Keratinocyte (primary cell): Measurements from ENCODE around the gene CDK14. TPM values are rescaled to one million over a fixed set of nuclear protein-coding genes. Genes with fewer than 3 reads are reported as not detected.

Experiments
- DNase-seq: peaks from one replicate; pipeline ENCODE4 v3.0.0-alpha.2; 2011; ENCODE audit warnings: low read depth, missing footprints, low spot score
- FAIRE-seq: peaks from 2 replicates; lab custom pipeline; 2011; peaks lifted over from hg19 to GRCh38; lab: Jason Lieb, UNC
- H2AFZ ChIP-seq: 2 replicates; pipeline ENCODE4 v1.6.0; 2012; ENCODE audit warnings: low read length, control low read depth, inconsistent platforms; ENCODE audit not compliant: control insufficient read depth
- H3K27ac ChIP-seq: 2 replicates; pipeline ENCODE4 v1.5.1; 2011; ENCODE audit warnings: low read length; ENCODE audit not compliant: control insufficient read depth, insufficient read depth
- H3K27me3 ChIP-seq: 3 replicates; pipeline ENCODE4 v1.6.0; 2011; ENCODE audit warnings: low read length; ENCODE audit not compliant: control insufficient read depth, insufficient read depth; ENCODE audit errors: extremely low read depth
- H3K36me3 ChIP-seq, 2 experiments: 2 replicates in 1 of 2; 3 replicates in 1 of 2; pipeline ENCODE4 v1.5.1; 2011; ENCODE audit warnings: low read length in 2 of 2, mild to moderate bottlenecking in 1 of 2; ENCODE audit not compliant: control insufficient read depth in 2 of 2, insufficient read depth in 2 of 2; ENCODE audit errors: extremely low read depth in 1 of 2
- H3K4me1 ChIP-seq: 3 replicates; pipeline ENCODE4 v1.5.1; 2011; ENCODE audit warnings: low read length; ENCODE audit not compliant: control insufficient read depth, insufficient read depth; ENCODE audit errors: extremely low read depth
- H3K4me2 ChIP-seq: 3 replicates; pipeline ENCODE4 v1.6.0; 2011; ENCODE audit warnings: low read depth, low read length; ENCODE audit not compliant: control insufficient read depth, insufficient read depth; ENCODE audit errors: extremely low read depth
- H3K4me3 ChIP-seq, 3 experiments: fragments of 200-600 bp in 1 of 3; sonication (generic) in 1 of 3; 2 replicates in 2 of 3; 3 replicates in 1 of 3; pipeline ENCODE4 v1.5.1; 2011 to 2016; ENCODE audit warnings: low read length in 3 of 3, mild to moderate bottlenecking in 3 of 3, control low read depth in 2 of 3, inconsistent platforms in 1 of 3, low read depth in 1 of 3, mixed read lengths in 1 of 3, mixed run types in 1 of 3, moderate library complexity in 1 of 3; ENCODE audit not compliant: control insufficient read depth in 2 of 3, insufficient read depth in 2 of 3; ENCODE audit errors: extremely low read depth in 1 of 3
- H3K79me2 ChIP-seq: 2 replicates; pipeline ENCODE4 v1.6.0; 2012; ENCODE audit warnings: low read length; ENCODE audit not compliant: control insufficient read depth, insufficient read depth
- H3K9ac ChIP-seq: 3 replicates; pipeline ENCODE4 v1.6.0; 2011; ENCODE audit warnings: low read length; ENCODE audit not compliant: control insufficient read depth, insufficient read depth; ENCODE audit errors: extremely low read depth
- H3K9me1 ChIP-seq: 3 replicates; pipeline ENCODE4 v1.6.0; 2011; ENCODE audit warnings: low read length; ENCODE audit not compliant: control insufficient read depth, insufficient read depth; ENCODE audit errors: extremely low read depth
- H3K9me3 ChIP-seq: 2 replicates; pipeline ENCODE4 v1.5.1; 2012; ENCODE audit warnings: low read depth, low read length; ENCODE audit not compliant: control insufficient read depth
- H4K20me1 ChIP-seq: 3 replicates; pipeline ENCODE4 v1.6.0; 2011; ENCODE audit warnings: low read length; ENCODE audit not compliant: control insufficient read depth, insufficient read depth; ENCODE audit errors: extremely low read depth
- CTCF ChIP-seq, 3 experiments: IDR thresholded peaks in 1 of 3; conservative IDR thresholded peaks in 1 of 3; optimal IDR thresholded peaks in 1 of 3; 2 replicates in 2 of 3; 3 replicates in 1 of 3; pipeline versions ENCODE3 to v1.5.1; 2011; ENCODE audit warnings: low read length in 3 of 3, mild to moderate bottlenecking in 3 of 3, moderate library complexity in 2 of 3, control low read depth in 1 of 3, inconsistent platforms in 1 of 3; ENCODE audit not compliant: insufficient read depth in 2 of 3; ENCODE audit errors: extremely low read depth in 1 of 3
- EZH2 ChIP-seq: IDR thresholded peaks from one replicate; pipeline ENCODE4 v1.6.1; 2012; ENCODE audit warnings: inconsistent platforms, mild to moderate bottlenecking, low read length, moderate library complexity
- dilution Hi-C: fragments of 300-500 bp; cut with MboI; formaldehyde crosslinking; loops from one replicate; pipeline ENCODE4 v1.7.0; 2020; ENCODE audit warnings: low sequenced_read_pairs; ENCODE audit not compliant: extremely low pct_ligation_motif_present
- polyA plus RNA-seq, 5 experiments: library from polyadenylated mRNA; depleted of rRNA in 3 of 5; stranded (reverse) in 3 of 5; stranded (forward) in 1 of 5; unstranded in 1 of 5; fragments of >200 nt; gene quantifications; 1 replicate in 1 of 5; 2 replicates in 3 of 5; 3 replicates in 1 of 5; pipeline versions ENCODE4 v1.2.1 to v1.2.3, GENCODE V29; 2011 to 2012; ENCODE audit warnings: missing spikeins in 2 of 5, low read depth in 1 of 5, low replicate concordance in 1 of 5

Gene CDK14
- polyA plus RNA-seq, 1 donor (not counting 4 experiments of a cell fraction or from before 2014, with no cell fraction given) = 4.0 TPM

GRCh38 chr7:90980545-90980944 lies 384.4 kb downstream of the CDK14 start:
- no peaks in the 10 kb centered on the region for H3K4me1 ChIP-seq
- no peak overlapping the region for H3K27ac ChIP-seq
- no peak overlapping the region for H2AFZ ChIP-seq
- DNase-seq = no peak
- H3K4me2 ChIP-seq = no peak overlapping the region
- no peak overlapping the region for H3K4me3 ChIP-seq
- no peaks in the 10 kb centered on the region for H3K27me3 ChIP-seq
- no peaks in the 10 kb centered on the region for H3K9me1 ChIP-seq
- H3K9me3 ChIP-seq = no peaks in the 10 kb centered on the region
- dilution Hi-C loops = no loop called here
- no peaks in the 10 kb centered on the region for H3K79me2 ChIP-seq
- no peak for FAIRE-seq
- H3K9ac ChIP-seq = no peak overlapping the region
- TF ChIP-seq EZH2 = no peak
- no peaks in the 10 kb centered on the region for H3K36me3 ChIP-seq
- no peaks in the 10 kb centered on the region for H4K20me1 ChIP-seq

GRCh38 chr7:90982228-90982627 lies 386.1 kb downstream of the CDK14 start:
- dilution Hi-C loops = no loop called here
- DNase-seq = no peak
- TF ChIP-seq EZH2 (no peak), CTCF (optimal IDR thresholded peaks at IDR 0.05 in 1 of 3, IDR thresholded peaks at IDR 0.05 in 1 of 3, conservative IDR thresholded peaks at IDR 0.05 in 1 of 3; ENCODE audit: extremely low read depth in 1 of 3, insufficient read depth in 2 of 3, low read length in 3 of 3) (no peak)
- Histone ChIP-seq H4K20me1 (no peaks in the 10 kb centered on the region), H3K27me3 (no peaks in the 10 kb centered on the region), H3K79me2 (no peaks in the 10 kb centered on the region), H3K4me3 (no peak overlapping the region), H3K36me3 (no peaks in the 10 kb centered on the region), H3K27ac (no peak overlapping the region), H3K9me1 (no peaks in the 10 kb centered on the region), H3K9me3 (no peaks in the 10 kb centered on the region), H3K4me1 (no peaks in the 10 kb centered on the region), H3K4me2 (no peak overlapping the region), H2AFZ (no peak overlapping the region), H3K9ac (no peak overlapping the region)
- no peak for FAIRE-seq

- Histone ChIP-seq H2AFZ (no peak overlapping the region), H3K9ac (no peak overlapping the region), H3K4me3 (no peak overlapping the region), H3K36me3 (no peaks in the 10 kb centered on the region), H3K79me2 (no peaks in the 10 kb centered on the region), H4K20me1 (no peaks in the 10 kb centered on the region), H3K27me3 (no peaks in the 10 kb centered on the region), H3K4me1 (no peaks in the 10 kb centered on the region), H3K9me3 (no peaks in the 10 kb centered on the region), H3K27ac (no peak overlapping the region), H3K9me1 (no peaks in the 10 kb centered on the region), H3K4me2 (no peak overlapping the region)
- no peak for TF ChIP-seq CTCF (optimal IDR thresholded peaks at IDR 0.05 in 1 of 3, IDR thresholded peaks at IDR 0.05 in 1 of 3, conservative IDR thresholded peaks at IDR 0.05 in 1 of 3; ENCODE audit: extremely low read depth in 1 of 3, insufficient read depth in 2 of 3, low read length in 3 of 3)
- no peak for FAIRE-seq
- dilution Hi-C loops = no loop called here
- no peak for DNase-seq
These were observed 388.6 kb downstream of the CDK14 start for GRCh38 chr7:90984692-90985091.
